ENCODE results near the gene DPM2.

Gene DPM2

GRCh38 chr9:127899128-127899943, 38.3 kb downstream of the DPM2 start, which contains the start of gene ST6GALNAC6:
TSS of gene ST6GALNAC6 (minus strand) at chr9:127899603. CDS start at chr9:127897981, 1,622 bp downstream.
- DNase-seq (ENCODE audit: low read depth in 2 of 2), result peak; percentile 67 to 69

GRCh38 chr9:127898433-127899127, 39.1 kb downstream of the DPM2 start:
- DNase-seq (ENCODE audit: low read depth in 2 of 2), result no peak

GRCh38 chr9:127897193-127897692, 40.4 kb downstream of the DPM2 start:
- DNase-seq (ENCODE audit: low read depth in 2 of 2), result no peak

- no peak for DNase-seq (ENCODE audit: low read depth in 2 of 2)
Observed at GRCh38 chr9:127896395-127897192, 41.1 kb downstream of the DPM2 start.

- DNase-seq (ENCODE audit: low read depth in 2 of 2), result no peak
Observed at GRCh38 chr9:127895811-127896210, 41.8 kb downstream of the DPM2 start.

GRCh38 chr9:127893392-127893791, 44.3 kb downstream of the DPM2 start:
- no peak for DNase-seq (ENCODE audit: low read depth in 2 of 2)

- DNase-seq (ENCODE audit: low read depth in 2 of 2), result no peak
Observed at GRCh38 chr9:127892831-127893230, 44.8 kb downstream of the DPM2 start.

- DNase-seq (ENCODE audit: low read depth in 2 of 2), result no peak
Observed at GRCh38 chr9:127890053-127890452, 47.6 kb downstream of the DPM2 start.

GRCh38 chr9:127887792-127888191, 49.9 kb downstream of the DPM2 start:
- no peak for DNase-seq (ENCODE audit: low read depth in 2 of 2)

- DNase-seq (ENCODE audit: low read depth in 2 of 2), result no peak
Observed at GRCh38 chr9:127886401-127886972, 51.2 kb downstream of the DPM2 start.

GRCh38 chr9:127885508-127886281, 52.0 kb downstream of the DPM2 start:
- DNase-seq (ENCODE audit: low read depth in 2 of 2), result no peak
